Measurements from ENCODE around the gene RPL39.

DNA sequence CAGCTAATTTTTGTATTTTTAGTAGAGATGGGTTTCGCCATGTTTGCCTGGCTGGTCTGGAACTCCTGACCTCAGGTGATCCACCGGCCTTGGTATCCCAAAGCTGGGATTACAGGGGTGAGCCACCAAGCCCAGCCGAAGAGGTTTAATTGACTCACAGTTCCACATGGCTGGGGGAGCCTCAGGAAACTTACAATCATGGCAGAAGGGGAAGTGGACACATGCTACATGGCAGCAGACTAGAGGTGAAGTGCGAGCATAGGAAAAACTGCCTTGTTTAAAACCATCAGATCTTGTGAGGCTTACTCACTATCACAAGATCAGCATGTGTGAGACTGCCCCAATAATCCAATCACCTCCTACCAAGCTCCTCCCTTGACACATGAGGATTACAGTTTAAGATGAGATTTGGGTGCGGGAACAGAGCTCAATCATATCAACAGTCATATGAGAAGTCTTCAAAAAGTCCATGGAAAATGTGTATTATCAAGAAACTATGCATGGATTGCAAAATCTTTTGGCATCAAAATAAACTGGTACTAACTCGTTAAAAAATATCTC lies 25.8 kb upstream of the RPL39 start:
- TF ChIP-seq, protein P1, sequence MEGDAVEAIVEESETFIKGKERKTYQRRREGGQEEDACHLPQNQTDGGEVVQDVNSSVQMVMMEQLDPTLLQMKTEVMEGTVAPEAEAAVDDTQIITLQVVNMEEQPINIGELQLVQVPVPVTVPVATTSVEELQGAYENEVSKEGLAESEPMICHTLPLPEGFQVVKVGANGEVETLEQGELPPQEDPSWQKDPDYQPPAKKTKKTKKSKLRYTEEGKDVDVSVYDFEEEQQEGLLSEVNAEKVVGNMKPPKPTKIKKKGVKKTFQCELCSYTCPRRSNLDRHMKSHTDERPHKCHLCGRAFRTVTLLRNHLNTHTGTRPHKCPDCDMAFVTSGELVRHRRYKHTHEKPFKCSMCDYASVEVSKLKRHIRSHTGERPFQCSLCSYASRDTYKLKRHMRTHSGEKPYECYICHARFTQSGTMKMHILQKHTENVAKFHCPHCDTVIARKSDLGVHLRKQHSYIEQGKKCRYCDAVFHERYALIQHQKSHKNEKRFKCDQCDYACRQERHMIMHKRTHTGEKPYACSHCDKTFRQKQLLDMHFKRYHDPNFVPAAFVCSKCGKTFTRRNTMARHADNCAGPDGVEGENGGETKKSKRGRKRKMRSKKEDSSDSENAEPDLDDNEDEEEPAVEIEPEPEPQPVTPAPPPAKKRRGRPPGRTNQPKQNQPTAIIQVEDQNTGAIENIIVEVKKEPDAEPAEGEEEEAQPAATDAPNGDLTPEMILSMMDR (IDR thresholded peaks at IDR 0.05; ENCODE audit: insufficient read depth, low read depth, low read length): no peak
- no peak for TF ChIP-seq EZH2 (IDR thresholded peaks at IDR 0.05; ENCODE audit: insufficient read depth, low read length)
